ENCODE measurements around the gene ULK4.
A peak's percentile ranks its signal among the peaks of the same experiment; 100 is the strongest.
"Not testable (repeated sequence)": the region's sequence is repeated elsewhere in the genome, so short reads cannot be mapped to it uniquely, and the experiment has no call there.

Gene ULK4

GRCh38 chr3:41860489-41860888, 101.4 kb downstream of the ULK4 start:
- DNase-seq = not testable (repeated sequence)

GRCh38 chr3:41854956-41855355, 106.9 kb downstream of the ULK4 start:
- DNase-seq = no peak

GRCh38 chr3:41853540-41854196, 108.2 kb downstream of the ULK4 start:
- DNase-seq = no peak

GRCh38 chr3:41848753-41849574, 112.9 kb downstream of the ULK4 start:
- no peak for DNase-seq

- DNase-seq = no peak
Measured at GRCh38 chr3:41847679-41848078, 114.2 kb downstream of the ULK4 start.

GRCh38 chr3:41846850-41847249, 115.1 kb downstream of the ULK4 start:
- DNase-seq = no peak

GRCh38 chr3:41845826-41846225, 116.1 kb downstream of the ULK4 start:
- no peak for DNase-seq

GRCh38 chr3:41844256-41844655, 117.6 kb downstream of the ULK4 start:
- DNase-seq = not testable (repeated sequence)

- DNase-seq = not testable (repeated sequence)
Measured at GRCh38 chr3:41840936-41841668, 120.8 kb downstream of the ULK4 start.

- DNase-seq = no peak
Measured at GRCh38 chr3:41836360-41837134, 125.4 kb downstream of the ULK4 start.

- DNase-seq = no peak
Measured at GRCh38 chr3:41833628-41834027, 128.3 kb downstream of the ULK4 start.

GRCh38 chr3:41819236-41819635, 142.7 kb downstream of the ULK4 start:
- DNase-seq = peak; percentile 50

- no peak for DNase-seq
Measured at GRCh38 chr3:41808618-41809017, 153.3 kb downstream of the ULK4 start.

GRCh38 chr3:41808152-41808551, 153.8 kb downstream of the ULK4 start:
- no peak for DNase-seq

- DNase-seq = no peak
Measured at GRCh38 chr3:41794748-41795589, 166.9 kb downstream of the ULK4 start.

GRCh38 chr3:41792806-41793205, 169.1 kb downstream of the ULK4 start:
- DNase-seq = no peak

GRCh38 chr3:41769106-41769505, 192.8 kb downstream of the ULK4 start:
- DNase-seq = no peak

GRCh38 chr3:41768363-41768762, 193.5 kb downstream of the ULK4 start:
- peak; percentile 86 for DNase-seq

- DNase-seq = not testable (repeated sequence)
Measured at GRCh38 chr3:41762867-41763266, 199.0 kb downstream of the ULK4 start.

GRCh38 chr3:41753651-41754050, 208.3 kb downstream of the ULK4 start:
- no peak for DNase-seq

GRCh38 chr3:41751597-41751996, 210.3 kb downstream of the ULK4 start:
- DNase-seq = no peak

- no peak for DNase-seq
Measured at GRCh38 chr3:41749988-41750387, 211.9 kb downstream of the ULK4 start.

All from NCI-H2171 treated with DMSO at 0.1 percent for 48 hours (cell line).